ENCODE measurements around the gene NDST1.

Gene NDST1

DNA sequence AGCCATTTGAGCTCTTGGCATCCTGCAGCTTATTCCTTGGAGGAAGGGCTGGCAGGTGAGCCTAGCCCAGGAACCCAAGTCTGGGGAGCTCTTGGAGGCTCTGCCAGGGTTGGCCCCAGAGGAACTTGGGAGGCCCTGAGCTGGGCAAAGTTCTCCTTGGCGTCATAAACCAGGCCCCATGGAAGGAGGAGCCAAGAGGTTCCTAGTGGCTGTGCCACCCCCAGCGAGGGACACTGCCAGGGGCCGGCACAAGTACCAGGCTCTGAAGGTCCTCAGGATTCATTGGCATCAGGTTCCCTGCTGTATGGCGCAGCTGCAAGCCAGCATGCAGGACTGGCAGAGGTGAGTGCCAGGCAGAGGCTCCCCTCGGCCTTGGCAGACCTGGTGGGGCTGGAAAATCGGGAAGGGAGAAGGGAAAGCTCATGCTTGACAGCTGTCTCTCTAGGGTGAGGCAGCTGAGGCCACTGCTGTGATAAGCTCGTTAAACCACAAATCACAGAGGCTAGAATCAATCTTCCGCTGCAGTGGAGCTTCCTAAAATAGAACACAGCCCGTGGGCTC, 77.9 kb downstream of the NDST1 start:
- no peak overlapping the region for H3K27ac ChIP-seq
- TF ChIP-seq, protein P1, sequence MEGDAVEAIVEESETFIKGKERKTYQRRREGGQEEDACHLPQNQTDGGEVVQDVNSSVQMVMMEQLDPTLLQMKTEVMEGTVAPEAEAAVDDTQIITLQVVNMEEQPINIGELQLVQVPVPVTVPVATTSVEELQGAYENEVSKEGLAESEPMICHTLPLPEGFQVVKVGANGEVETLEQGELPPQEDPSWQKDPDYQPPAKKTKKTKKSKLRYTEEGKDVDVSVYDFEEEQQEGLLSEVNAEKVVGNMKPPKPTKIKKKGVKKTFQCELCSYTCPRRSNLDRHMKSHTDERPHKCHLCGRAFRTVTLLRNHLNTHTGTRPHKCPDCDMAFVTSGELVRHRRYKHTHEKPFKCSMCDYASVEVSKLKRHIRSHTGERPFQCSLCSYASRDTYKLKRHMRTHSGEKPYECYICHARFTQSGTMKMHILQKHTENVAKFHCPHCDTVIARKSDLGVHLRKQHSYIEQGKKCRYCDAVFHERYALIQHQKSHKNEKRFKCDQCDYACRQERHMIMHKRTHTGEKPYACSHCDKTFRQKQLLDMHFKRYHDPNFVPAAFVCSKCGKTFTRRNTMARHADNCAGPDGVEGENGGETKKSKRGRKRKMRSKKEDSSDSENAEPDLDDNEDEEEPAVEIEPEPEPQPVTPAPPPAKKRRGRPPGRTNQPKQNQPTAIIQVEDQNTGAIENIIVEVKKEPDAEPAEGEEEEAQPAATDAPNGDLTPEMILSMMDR (conservative IDR thresholded peaks at IDR 0.05), result no peak
- TF ChIP-seq ZFX (IDR thresholded peaks at IDR 0.05), result no peak

DNA sequence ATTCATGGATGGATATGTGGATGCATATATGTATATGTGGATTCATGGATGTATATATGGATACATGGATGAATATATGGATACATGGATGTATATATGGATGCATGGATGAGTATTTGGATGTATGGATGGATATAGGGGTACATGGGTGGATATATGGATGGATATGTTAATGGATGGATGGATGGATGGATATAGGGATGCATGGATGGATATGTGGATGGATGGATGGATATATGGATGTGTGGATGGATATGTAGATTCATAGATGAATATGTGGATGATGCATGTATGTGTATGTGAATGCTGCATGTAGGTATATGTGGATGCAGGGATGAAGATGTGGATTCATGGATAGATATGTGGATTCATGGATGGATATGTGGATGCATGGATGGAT, 79.1 kb downstream of the NDST1 start:
- TF ChIP-seq, protein P1 (conservative IDR thresholded peaks at IDR 0.05), result no peak
- TF ChIP-seq ZFX (IDR thresholded peaks at IDR 0.05), result no peak
- H3K27ac ChIP-seq, result no peak overlapping the region

DNA sequence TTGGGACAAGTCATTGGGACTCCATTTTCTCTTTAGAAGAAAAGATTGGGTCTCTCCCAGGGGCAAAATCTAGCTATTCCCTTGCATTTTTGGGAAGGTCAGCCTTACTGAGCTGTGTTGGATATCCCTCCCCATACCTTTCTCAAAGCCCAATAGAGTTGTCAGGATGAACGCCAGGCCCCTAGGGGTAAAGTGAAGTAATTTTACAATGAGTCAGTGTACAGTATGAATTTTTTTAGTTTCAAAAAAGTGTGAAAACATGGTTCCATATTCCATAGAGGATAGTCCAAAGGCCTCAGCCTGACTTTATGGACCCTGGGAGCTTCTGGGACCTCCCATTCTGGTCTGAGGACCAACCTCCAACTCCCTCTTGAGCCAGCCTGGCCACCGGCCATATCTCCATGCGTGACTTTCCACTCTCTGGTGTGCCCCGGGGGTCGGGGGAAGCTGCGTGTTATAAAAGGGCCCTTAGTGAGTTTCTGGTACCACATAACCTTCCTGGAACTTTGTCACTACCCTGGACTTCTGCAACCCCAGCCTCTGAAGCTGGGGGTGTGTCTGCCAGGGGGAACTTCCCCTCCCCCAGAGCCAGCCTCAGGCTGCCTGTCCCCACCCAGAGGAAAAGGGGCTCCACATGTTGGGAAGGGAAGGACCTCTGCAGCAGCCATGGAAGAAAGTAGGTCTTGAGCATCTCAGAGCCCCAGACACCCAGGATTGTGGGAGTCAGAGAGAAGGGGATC, 80.1 kb downstream of the NDST1 start:
- H3K27ac ChIP-seq, result no peak overlapping the region
- TF ChIP-seq ZFX (IDR thresholded peaks at IDR 0.05), result no peak
- TF ChIP-seq, protein P1 (conservative IDR thresholded peaks at IDR 0.05), result no peak

DNA sequence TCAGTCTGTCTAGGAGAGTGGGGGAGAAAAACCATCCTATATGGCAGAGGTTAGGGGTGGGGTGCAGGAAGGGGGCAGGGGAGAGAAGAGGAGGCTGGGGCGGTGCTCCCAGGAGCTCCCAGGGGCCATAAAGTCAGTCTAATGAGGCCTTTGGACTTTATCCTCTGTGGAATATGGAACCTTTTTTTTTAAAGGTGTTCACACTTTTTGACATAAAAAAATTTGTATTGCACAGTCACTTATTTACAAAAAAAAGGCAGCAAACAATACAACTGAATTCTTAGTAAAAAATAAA, 80.6 kb downstream of the NDST1 start:
- TF ChIP-seq, protein P1 (conservative IDR thresholded peaks at IDR 0.05), result no peak
- no peak for TF ChIP-seq ZFX (IDR thresholded peaks at IDR 0.05)
- H3K27ac ChIP-seq, result no peak overlapping the region

DNA sequence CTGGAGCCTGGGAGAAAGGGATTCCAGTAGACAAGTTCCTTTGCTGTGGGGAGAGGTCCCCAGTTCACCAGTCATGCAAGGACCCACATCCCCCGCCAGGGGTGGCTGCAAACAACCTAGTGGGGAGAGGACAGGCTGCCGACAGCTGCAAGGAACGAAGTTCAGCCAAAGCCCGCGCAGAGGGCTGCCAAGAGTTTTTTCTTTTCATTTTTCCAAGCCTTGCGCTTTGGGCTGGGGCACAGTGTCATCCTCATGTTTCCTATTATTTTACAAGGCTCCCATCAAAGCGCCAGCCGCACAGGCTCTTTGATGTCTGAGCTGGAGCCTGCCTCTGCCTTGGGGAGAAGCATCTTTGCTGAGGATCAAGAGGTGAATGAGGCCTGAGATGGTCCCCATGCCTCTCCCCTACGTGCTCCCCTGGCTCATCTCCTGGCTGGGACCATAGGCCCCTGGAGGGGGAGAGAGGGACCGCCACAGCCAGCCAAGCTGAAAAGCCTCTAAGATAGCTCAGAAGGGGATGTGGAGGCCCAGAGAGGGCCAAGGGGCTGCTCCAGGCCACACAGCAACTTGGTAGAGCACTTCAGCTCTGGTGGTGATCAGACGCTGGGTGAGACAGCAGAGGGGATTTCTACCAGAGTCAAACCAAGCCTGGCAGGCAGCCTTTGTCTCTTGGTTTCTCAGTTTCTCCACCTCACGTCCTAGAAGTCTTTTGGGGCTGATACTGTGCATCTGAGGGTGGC, 82.1 kb downstream of the NDST1 start:
- no peak overlapping the region for H3K27ac ChIP-seq
- TF ChIP-seq ZFX (IDR thresholded peaks at IDR 0.05), result no peak
- TF ChIP-seq, protein P1 (conservative IDR thresholded peaks at IDR 0.05), result no peak

DNA sequence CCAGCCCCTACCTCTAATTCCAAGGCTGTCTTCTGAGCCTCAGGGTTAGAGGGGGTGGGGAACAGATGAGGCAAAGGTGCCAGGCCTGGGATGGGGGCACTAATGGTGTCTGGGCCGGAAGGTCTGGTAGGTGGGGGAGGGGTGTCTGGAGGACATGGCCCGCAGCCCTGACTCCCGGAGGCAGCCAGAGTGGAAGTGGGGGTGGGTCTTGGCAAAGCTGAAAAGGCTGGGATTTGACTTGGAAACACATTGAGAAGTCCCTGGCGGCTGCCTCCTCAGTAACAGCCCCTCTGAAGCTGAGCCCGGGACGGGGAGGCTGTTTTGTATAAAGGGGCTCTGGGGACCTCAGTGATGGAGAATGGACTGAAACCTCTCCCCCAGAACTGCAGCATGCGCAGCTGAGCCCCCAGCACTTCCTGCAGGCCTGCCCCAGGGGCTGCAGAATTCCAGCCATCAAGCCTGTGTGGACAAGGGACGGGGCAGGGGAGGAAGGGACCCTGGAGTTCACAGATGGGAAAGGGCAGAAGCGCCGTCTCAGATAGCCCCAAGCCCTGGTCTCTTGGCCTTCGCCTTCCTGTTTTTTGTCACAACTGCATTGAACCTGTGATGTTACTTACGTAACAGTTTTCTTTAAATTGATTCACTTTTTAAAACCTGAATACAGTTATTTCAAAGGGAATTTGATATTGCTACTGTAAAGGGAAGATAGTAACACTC, 83.2 kb downstream of the NDST1 start:
- H3K27ac ChIP-seq, result no peak overlapping the region
- TF ChIP-seq, protein P1 (conservative IDR thresholded peaks at IDR 0.05), result no peak
- no peak for TF ChIP-seq ZFX (IDR thresholded peaks at IDR 0.05)

DNA sequence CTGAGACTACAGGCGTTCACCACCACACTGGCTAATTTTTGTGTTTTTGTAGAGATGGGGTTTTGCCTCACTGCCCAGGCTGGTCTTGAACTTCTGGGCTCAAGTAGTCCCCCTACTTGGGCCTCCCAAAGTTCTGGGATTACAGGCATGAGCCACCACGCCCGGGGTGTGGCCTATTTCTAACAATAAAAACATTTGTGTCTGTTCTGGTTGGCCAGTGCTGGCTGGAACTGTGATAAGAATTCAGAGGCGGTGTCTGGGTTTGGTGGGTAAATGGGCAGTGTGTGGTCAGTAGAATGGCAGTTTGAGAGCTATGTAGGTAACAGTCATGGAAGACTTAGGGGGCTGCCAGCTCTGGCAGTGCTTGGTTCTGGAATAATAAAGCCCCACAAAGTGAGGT, 85.7 kb downstream of the NDST1 start:
- no peak for TF ChIP-seq ZFX (IDR thresholded peaks at IDR 0.05)
- TF ChIP-seq, protein P1 (conservative IDR thresholded peaks at IDR 0.05), result no peak
- no peak overlapping the region for H3K27ac ChIP-seq
